Loucy (cell line): ENCODE results near the gene EIF2S3.

Experiments
- H2AFZ ChIP-seq: fragments of 200-600 bp; sonication (generic); 2 replicates; pipeline ENCODE4 v1.6.0; 2016; ENCODE audit warnings: antibody characterized with exemption, mild to moderate bottlenecking, low read length, moderate library complexity
- H3F3A ChIP-seq: fragments of 200-600 bp; 2 replicates; pipeline ENCODE4 v1.6.0; 2016; ENCODE audit warnings: antibody characterized with exemption, low read depth, mild to moderate bottlenecking
- H3K27me3 ChIP-seq: fragments of 200-600 bp; sonication (generic); 2 replicates; pipeline ENCODE4 v1.6.1; 2014; ENCODE audit warnings: low read length, mild to moderate bottlenecking; ENCODE audit not compliant: insufficient read depth, poor library complexity, severe bottlenecking
- H3K36me3 ChIP-seq: fragments of 200-600 bp; sonication (generic); 2 replicates; pipeline ENCODE4 v1.6.1; 2016; ENCODE audit warnings: low read length; ENCODE audit not compliant: insufficient read depth
- H3K4me1 ChIP-seq: fragments of 200-600 bp; sonication (generic); 2 replicates; pipeline ENCODE4 v1.5.1; 2014; ENCODE audit warnings: low read length, mild to moderate bottlenecking; ENCODE audit not compliant: insufficient read depth, poor library complexity, severe bottlenecking
- H3K4me2 ChIP-seq: fragments of 200-600 bp; sonication (generic); 2 replicates; pipeline ENCODE4 v1.6.0; 2014; ENCODE audit warnings: antibody characterized with exemption, low read length, low read depth, mild to moderate bottlenecking; ENCODE audit not compliant: poor library complexity, severe bottlenecking
- H3K4me3 ChIP-seq: fragments of 200-600 bp; sonication (generic); 2 replicates; pipeline ENCODE4 v1.5.1; 2014; ENCODE audit warnings: low read length, mild to moderate bottlenecking, mixed read lengths; ENCODE audit not compliant: poor library complexity, severe bottlenecking
- H3K79me2 ChIP-seq: fragments of 200-600 bp; sonication (generic); 2 replicates; pipeline ENCODE4 v1.6.1; 2014; ENCODE audit warnings: low read length; ENCODE audit not compliant: insufficient read depth
- H3K9ac ChIP-seq: fragments of 200-600 bp; sonication (generic); 2 replicates; pipeline ENCODE4 v1.6.0; 2014; ENCODE audit warnings: mild to moderate bottlenecking, low read depth, low read length, moderate library complexity; ENCODE audit not compliant: poor library complexity, severe bottlenecking
- H3K9me2 ChIP-seq: fragments of 200-600 bp; sonication (generic); replicated peaks from 2 replicates; pipeline ENCODE4 v1.6.1; 2016; ENCODE audit warnings: low read depth, low read length, mixed read lengths
- H3K9me3 ChIP-seq: fragments of 200-600 bp; sonication (generic); 2 replicates; pipeline ENCODE4 v1.6.1; 2014; ENCODE audit warnings: mild to moderate bottlenecking, antibody characterized with exemption, low read length, low read depth; ENCODE audit not compliant: insufficient read depth
- H4K20me1 ChIP-seq: fragments of 200-600 bp; sonication (generic); 2 replicates; pipeline ENCODE4 v1.6.0; 2014; ENCODE audit warnings: antibody characterized with exemption, low read length, mild to moderate bottlenecking; ENCODE audit not compliant: insufficient read depth, poor library complexity, severe bottlenecking
- EZH2phosphoT487 ChIP-seq: fragments of 200-600 bp; IDR thresholded peaks from 2 replicates; pipeline ENCODE4 v1.6.1; 2018; ENCODE audit warnings: antibody characterized with exemption, mild to moderate bottlenecking, moderate library complexity, borderline replicate concordance
- TF ChIP-seq, protein P1 (sequence below): fragments of 200-600 bp; sonication (generic); conservative IDR thresholded peaks from 2 replicates; pipeline ENCODE4 v1.5.1; 2014; ENCODE audit warnings: mild to moderate bottlenecking, antibody characterized with exemption, low read length

Gene EIF2S3

DNA sequence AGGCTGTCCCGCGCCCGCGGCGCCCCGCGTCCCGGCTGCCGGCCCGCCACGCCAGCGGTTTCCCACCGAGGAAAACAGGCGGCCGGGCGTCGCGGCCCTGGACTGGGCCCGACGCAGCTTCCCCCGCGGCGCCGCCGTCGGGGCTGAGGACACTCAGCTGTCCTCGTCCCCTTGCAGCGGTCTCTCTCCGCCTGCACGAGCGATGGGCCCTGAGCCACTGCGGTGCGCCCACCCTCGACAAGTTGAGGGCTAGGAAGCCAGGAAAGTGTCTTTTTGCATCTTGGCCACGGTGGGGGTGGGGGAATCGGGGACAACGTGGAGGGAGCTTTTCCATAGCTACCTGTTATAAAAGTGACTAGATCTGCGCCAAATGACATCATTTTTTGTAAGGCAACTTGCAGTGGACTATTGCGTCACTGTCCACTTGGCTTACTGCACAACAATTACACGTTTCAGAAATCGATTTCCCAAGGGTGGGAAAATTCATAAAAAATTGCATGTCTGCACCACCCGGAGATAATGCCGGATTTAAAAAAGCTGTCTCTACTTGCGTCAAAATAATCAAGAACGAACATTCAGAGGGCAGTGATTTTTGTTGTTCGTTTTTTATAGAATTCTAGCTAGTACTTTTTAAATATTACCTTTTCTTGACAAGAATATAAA, 28.9 kb upstream of the EIF2S3 start:
- H3K4me3 ChIP-seq: peak overlapping the region; percentile 86
- H3K9me2 ChIP-seq: no peaks in the 10 kb centered on the region

DNA sequence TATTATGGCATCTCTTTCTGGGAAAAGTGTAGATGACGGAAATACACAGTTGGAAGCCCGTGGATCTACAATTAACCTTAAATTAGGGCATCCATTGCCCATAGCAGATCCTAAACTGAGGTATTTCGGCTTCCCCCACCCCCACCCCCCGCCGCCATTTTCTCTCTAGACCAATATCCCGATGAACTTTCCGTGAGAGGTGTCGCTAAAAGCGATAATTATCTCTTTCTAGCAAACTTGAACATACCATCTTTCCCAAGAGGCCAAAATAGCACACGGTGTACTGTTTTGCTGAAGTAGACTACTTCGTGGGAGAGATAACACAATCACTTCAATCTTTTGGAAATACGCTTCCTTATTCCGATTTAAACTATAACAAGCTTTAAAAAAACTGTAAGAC, 28.3 kb upstream of the EIF2S3 start:
- Histone ChIP-seq H3K79me2 (peaks cover 36% of the 10 kb centered on the region), H3F3A (no peaks in the 10 kb centered on the region), H3K4me1 (peaks cover 5% of the 10 kb centered on the region), H3K4me2 (peak overlapping the region; percentile 67), H3K27me3 (no peaks in the 10 kb centered on the region), H2AFZ (no peak overlapping the region), H3K36me3 (no peaks in the 10 kb centered on the region), H3K9ac (peak overlapping the region; percentile 84), H3K9me2 (no peaks in the 10 kb centered on the region), H4K20me1 (peaks cover 14% of the 10 kb centered on the region), H3K9me3 (no peaks in the 10 kb centered on the region), H3K4me3 (peak overlapping the region; percentile 86)
- no peak for TF ChIP-seq EZH2phosphoT487
- TF ChIP-seq, protein P1, sequence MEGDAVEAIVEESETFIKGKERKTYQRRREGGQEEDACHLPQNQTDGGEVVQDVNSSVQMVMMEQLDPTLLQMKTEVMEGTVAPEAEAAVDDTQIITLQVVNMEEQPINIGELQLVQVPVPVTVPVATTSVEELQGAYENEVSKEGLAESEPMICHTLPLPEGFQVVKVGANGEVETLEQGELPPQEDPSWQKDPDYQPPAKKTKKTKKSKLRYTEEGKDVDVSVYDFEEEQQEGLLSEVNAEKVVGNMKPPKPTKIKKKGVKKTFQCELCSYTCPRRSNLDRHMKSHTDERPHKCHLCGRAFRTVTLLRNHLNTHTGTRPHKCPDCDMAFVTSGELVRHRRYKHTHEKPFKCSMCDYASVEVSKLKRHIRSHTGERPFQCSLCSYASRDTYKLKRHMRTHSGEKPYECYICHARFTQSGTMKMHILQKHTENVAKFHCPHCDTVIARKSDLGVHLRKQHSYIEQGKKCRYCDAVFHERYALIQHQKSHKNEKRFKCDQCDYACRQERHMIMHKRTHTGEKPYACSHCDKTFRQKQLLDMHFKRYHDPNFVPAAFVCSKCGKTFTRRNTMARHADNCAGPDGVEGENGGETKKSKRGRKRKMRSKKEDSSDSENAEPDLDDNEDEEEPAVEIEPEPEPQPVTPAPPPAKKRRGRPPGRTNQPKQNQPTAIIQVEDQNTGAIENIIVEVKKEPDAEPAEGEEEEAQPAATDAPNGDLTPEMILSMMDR: no peak

More for the DNA sequence above, 28.9 kb upstream of the EIF2S3 start:
- H3K4me1 ChIP-seq: peaks cover 7% of the 10 kb centered on the region
- H3K79me2 ChIP-seq: peaks cover 42% of the 10 kb centered on the region
- H3K9me3 ChIP-seq: no peaks in the 10 kb centered on the region
- no peaks in the 10 kb centered on the region for H3K27me3 ChIP-seq
- no peaks in the 10 kb centered on the region for H3F3A ChIP-seq
- H2AFZ ChIP-seq: peak overlapping the region; percentile 63
- no peaks in the 10 kb centered on the region for H3K36me3 ChIP-seq
- H3K4me2 ChIP-seq: peak overlapping the region; percentile 67
- TF ChIP-seq, protein P1: no peak
- no peak for TF ChIP-seq EZH2phosphoT487
- peak overlapping the region; percentile 84 for H3K9ac ChIP-seq
- peaks cover 19% of the 10 kb centered on the region for H4K20me1 ChIP-seq

DNA sequence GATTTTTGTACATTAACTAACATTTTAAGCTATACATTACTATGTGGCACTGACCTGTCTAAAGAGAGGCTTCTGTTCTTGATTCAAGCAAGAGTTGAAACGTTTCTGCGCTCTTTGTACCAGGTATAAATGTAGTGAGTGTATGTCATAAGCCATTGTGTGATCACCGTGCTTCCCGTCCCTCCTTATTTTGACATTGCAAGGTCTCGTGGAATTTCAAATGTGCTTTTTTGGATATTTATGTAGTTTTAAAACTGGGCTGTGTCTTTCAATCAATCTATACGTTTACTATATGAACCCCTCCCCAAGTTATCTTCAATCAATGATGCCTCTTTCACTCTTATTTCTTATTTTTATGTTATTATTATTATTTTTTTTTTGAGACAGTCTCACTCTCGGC, 27.7 kb upstream of the EIF2S3 start, which contains the start of gene KLHL15:
TSS of gene KLHL15 (minus strand) at position 101 of the 400 bp plus-strand sequence. CDS start 20,493 bp downstream, outside the sequence.
- Histone ChIP-seq H3K9me2 (no peaks in the 10 kb centered on the region), H3K36me3 (no peaks in the 10 kb centered on the region), H3K27me3 (no peaks in the 10 kb centered on the region), H3K4me2 (peak within 1 kb of the TSS; percentile 67), H3K9ac (peak within 1 kb of the TSS; percentile 84), H2AFZ (peak within 1 kb of the TSS; percentile 63), H3K4me3 (peak within 1 kb of the TSS; percentile 86), H3K9me3 (no peaks in the 10 kb centered on the region), H3K4me1 (peaks cover 5% of the 10 kb centered on the region), H4K20me1 (peaks cover 12% of the 10 kb centered on the region), H3K79me2 (peaks cover 30% of the 10 kb centered on the region), H3F3A (no peaks in the 10 kb centered on the region)
- TF ChIP-seq, protein P1: no peak
- no peak for TF ChIP-seq EZH2phosphoT487
